ENCODE results near the gene POLR1A.

DNA sequence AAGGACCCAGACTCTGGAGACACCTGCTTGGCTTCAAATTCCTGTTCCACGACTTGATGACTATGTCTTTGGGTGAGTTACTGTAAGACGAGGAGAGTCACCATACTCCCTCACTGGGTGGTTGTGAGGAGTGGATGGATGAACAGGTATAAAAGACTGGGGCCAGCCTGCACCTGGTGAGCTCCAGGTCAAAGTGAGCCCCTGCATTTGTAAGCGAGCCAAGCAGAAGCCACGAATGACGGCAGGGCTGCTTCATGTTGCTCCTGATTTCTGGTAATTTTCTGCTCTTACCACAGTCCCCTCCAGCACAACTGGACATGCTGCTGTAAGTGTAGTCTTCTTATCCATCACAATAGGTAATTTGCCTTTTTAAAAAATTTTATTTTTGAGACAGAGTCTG, 86.6 kb downstream of the POLR1A start:
- TF ChIP-seq, protein P1, sequence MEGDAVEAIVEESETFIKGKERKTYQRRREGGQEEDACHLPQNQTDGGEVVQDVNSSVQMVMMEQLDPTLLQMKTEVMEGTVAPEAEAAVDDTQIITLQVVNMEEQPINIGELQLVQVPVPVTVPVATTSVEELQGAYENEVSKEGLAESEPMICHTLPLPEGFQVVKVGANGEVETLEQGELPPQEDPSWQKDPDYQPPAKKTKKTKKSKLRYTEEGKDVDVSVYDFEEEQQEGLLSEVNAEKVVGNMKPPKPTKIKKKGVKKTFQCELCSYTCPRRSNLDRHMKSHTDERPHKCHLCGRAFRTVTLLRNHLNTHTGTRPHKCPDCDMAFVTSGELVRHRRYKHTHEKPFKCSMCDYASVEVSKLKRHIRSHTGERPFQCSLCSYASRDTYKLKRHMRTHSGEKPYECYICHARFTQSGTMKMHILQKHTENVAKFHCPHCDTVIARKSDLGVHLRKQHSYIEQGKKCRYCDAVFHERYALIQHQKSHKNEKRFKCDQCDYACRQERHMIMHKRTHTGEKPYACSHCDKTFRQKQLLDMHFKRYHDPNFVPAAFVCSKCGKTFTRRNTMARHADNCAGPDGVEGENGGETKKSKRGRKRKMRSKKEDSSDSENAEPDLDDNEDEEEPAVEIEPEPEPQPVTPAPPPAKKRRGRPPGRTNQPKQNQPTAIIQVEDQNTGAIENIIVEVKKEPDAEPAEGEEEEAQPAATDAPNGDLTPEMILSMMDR (IDR thresholded peaks at IDR 0.05; ENCODE audit: low read depth, low read length): no peak
- no peak for TF ChIP-seq POLR2A (IDR thresholded peaks at IDR 0.05; ENCODE audit: extremely low read depth, insufficient read length)

Measured in NB4 (cell line).